AG10803 (cell line): ENCODE data around the gene SPOCK1.
A peak's percentile ranks its signal among the peaks of the same experiment; 100 is the strongest.

Experiments used
- DNase-seq: peaks from one replicate; pipeline ENCODE4 v3.0.0; 2010; ENCODE audit warnings: low read depth
- H3K4me3 ChIP-seq: 2 replicates; pipeline ENCODE4 v1.5.1; 2011; ENCODE audit warnings: mild to moderate bottlenecking, low read length, control low read depth
- CTCF ChIP-seq: conservative IDR thresholded peaks from 2 replicates; pipeline ENCODE4 v1.5.1; 2011; ENCODE audit warnings: mild to moderate bottlenecking, low read length, control low read depth, inconsistent platforms

The SPOCK1 gene

GRCh38 chr5:137266186-137266585 lies 232.9 kb downstream of the SPOCK1 start:
- no peak for TF ChIP-seq CTCF
- no peak for DNase-seq
- no peak overlapping the region for H3K4me3 ChIP-seq

DNA sequence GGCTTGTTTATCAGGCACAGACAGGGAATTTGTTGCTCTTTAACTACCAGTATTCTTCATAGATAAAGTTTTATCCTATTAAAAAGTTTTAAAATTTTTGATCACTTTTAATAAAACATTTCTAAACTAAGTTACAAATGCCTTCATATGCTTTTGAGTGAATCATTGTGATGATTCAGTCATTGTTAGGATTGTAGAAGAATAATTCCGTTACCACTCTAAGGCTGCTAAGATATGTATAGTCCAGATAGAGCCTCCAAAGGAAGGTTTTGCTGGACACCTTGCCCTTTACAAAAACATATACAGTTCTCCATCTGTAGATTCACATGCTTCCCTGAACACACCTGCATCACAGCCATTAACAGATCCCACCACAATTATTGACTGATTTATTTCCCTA lies 233.7 kb downstream of the SPOCK1 start:
- no peak for TF ChIP-seq CTCF
- DNase-seq, result peak; percentile 18
- H3K4me3 ChIP-seq, result no peak overlapping the region

DNA sequence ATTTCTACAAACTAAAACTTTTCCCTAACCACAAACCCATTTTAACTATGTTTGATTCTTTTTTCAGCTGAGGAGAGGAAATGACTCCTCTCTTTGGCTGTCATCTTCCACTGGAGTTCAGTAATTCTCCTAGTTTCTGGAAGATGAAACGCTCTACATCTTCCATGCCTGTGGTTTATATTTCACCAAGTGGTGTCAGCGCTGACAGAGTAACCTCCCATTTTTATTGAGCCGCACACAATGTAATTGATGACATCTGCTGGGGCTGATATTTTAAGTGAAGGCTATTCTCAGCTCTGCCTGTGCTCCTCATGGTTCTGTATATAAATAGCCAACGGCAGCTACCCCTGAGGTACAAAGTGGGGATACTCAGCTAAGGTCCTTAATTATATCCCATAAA lies 234.6 kb downstream of the SPOCK1 start:
- TF ChIP-seq CTCF, result no peak
- DNase-seq, result peak; percentile 96
- no peak overlapping the region for H3K4me3 ChIP-seq

GRCh38 chr5:137264041-137264440 lies 235.1 kb downstream of the SPOCK1 start:
- DNase-seq, result peak; percentile 61
- no peak for TF ChIP-seq CTCF

GRCh38 chr5:137263371-137264005 lies 235.6 kb downstream of the SPOCK1 start:
- DNase-seq, result no peak
- no peak for TF ChIP-seq CTCF

More at GRCh38 chr5:137264041-137264440, 235.1 kb downstream of the SPOCK1 start:
- no peak overlapping the region for H3K4me3 ChIP-seq

DNA sequence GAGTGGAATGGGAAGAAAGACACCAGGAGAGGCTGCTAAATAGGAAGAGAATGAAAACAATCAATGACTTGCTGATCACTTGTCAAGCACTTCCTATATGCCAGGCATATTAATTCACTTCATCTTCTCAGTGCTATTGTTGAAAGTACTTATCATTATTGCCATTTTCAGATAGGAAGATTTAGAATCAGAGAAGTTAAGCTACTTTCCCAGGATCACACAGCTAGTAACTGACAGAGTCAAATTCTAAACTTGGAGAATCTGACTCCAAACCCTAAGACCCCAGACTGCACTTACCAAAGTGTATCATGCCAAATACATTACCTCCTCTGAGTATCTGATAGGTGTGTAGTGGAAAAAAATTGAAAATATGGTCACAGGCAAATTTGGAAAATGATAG lies 236.3 kb downstream of the SPOCK1 start:
- DNase-seq, result no peak
- no peak for TF ChIP-seq CTCF
- H3K4me3 ChIP-seq, result no peak overlapping the region

More at GRCh38 chr5:137263371-137264005, 235.6 kb downstream of the SPOCK1 start:
- no peak overlapping the region for H3K4me3 ChIP-seq
